Activated CD4-positive, alpha-beta T cell treated with anti-CD3 and anti-CD28 coated beads for 24 hours (primary cell): ENCODE data around the gene CPSF4.
"Not testable (repeated sequence)": the region's sequence is repeated elsewhere in the genome, so short reads cannot be mapped to it uniquely, and the experiment has no call there.

Experiments used
- DNase-seq, 2 donors: peaks; one replicate each; pipeline ENCODE4 v3.0.0-alpha.2; 2020; ENCODE audit warnings: low read depth in 2 of 2

The CPSF4 gene

GRCh38 chr7:99408379-99409191 is 30.2 kb upstream of the CPSF4 start, which contains the start of the genes BUD31 and PDAP1:
Gene BUD31 (plus strand): TSS chr7:99408969. CDS start chr7:99411093, 2,124 bp downstream.
Gene PDAP1 (minus strand): TSS chr7:99408597. CDS start chr7:99408548, 49 bp downstream.
- DNase-seq, result peak; percentile 82 to 85

GRCh38 chr7:99409192-99409572 is 29.6 kb upstream of the CPSF4 start:
- no peak for DNase-seq

- no peak for DNase-seq
These were observed 28.9 kb upstream of the CPSF4 start for GRCh38 chr7:99409806-99410205.

GRCh38 chr7:99410635-99411034 is 28.1 kb upstream of the CPSF4 start:
- DNase-seq, result no peak

GRCh38 chr7:99415513-99416127 is 23.1 kb upstream of the CPSF4 start:
- DNase-seq, result not testable (repeated sequence)

GRCh38 chr7:99418260-99418659 is 20.5 kb upstream of the CPSF4 start:
- DNase-seq, result no peak

- DNase-seq, result no peak
These were observed 19.3 kb upstream of the CPSF4 start for GRCh38 chr7:99419323-99420021.

- no peak for DNase-seq
These were observed 18.5 kb upstream of the CPSF4 start for GRCh38 chr7:99420213-99420612.

- DNase-seq, result no peak
These were observed 17.8 kb upstream of the CPSF4 start for GRCh38 chr7:99420986-99421385.

GRCh38 chr7:99422186-99422585 is 16.6 kb upstream of the CPSF4 start:
- DNase-seq, result no peak

- DNase-seq, result no peak
These were observed 16.1 kb upstream of the CPSF4 start for GRCh38 chr7:99422625-99423024.

- no peak for DNase-seq
These were observed 13.6 kb upstream of the CPSF4 start for GRCh38 chr7:99424932-99425730.

GRCh38 chr7:99428972-99429566 is 9.7 kb upstream of the CPSF4 start:
- DNase-seq, result no peak

- DNase-seq, result no peak
These were observed 9.0 kb upstream of the CPSF4 start for GRCh38 chr7:99429756-99430155.

GRCh38 chr7:99431756-99432540 is 6.8 kb upstream of the CPSF4 start:
- DNase-seq, result not testable (repeated sequence)

- no peak for DNase-seq
These were observed 5.6 kb upstream of the CPSF4 start for GRCh38 chr7:99433158-99433557.

- DNase-seq, result no peak
These were observed 684 bp upstream of the CPSF4 start for GRCh38 chr7:99437946-99438572.

GRCh38 chr7:99440195-99440594 is 1.5 kb downstream of the CPSF4 start:
- DNase-seq, result no peak

- DNase-seq, result no peak
These were observed 7.4 kb downstream of the CPSF4 start for GRCh38 chr7:99446096-99446495.

GRCh38 chr7:99447943-99448342 is 9.2 kb downstream of the CPSF4 start:
- DNase-seq, result no peak
